ENCODE results near the gene RGS18. TPM values are rescaled to one million over a fixed set of nuclear protein-coding genes. Genes with fewer than 3 reads are reported as not detected.

The RGS18 gene
- total and polyA plus RNA-seq, 9 of the 15 experiments (the other 6 are each of a cell fraction or from before 2014, with no cell fraction given): 0.03 to 0.11 (median 0.05) TPM; not detected in 5

DNA sequence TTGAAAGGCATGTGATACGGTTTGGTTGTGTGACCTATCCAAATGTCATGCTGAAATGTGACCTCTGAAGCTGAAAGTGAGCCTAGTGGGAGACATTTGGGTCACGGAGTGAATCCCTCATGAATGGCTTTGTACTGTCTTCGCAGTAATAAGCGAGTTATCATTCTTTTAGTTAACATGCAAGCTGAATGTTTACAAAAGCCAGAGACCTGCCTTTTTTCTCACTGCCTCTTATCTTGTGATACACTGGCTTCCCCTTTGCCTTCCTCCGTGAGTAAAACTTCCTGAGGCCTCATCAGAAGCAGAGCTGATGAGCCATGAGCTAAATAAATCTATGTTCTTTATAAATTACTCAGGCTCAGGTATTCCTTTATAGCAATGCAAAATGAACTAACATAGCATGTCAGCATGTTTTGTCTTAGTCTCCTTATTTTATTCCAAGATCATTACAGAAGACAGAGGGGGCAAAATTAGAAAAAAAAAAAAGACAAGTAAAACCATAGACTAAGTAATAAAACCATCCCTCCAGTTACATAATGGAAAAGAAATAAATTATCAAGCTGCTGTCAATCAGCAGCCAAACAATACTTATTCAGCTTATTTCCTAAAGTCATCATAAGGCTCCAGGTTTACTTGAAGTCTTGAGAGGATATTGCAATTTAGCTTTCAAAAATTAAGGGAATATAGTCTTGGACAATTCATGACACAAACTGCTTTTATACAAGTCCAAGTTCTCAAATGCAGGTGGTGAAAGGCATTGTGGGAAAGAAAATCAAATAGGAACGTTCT lies 12.1 kb downstream of the RGS18 start (continued):
- TF ChIP-seq HOXB6 (CRISPR knock-in tag; IDR thresholded peaks at IDR 0.05; ENCODE audit: borderline replicate concordance): no peak
- no peak for TF ChIP-seq ZNF583 (CRISPR knock-in tag; IDR thresholded peaks at IDR 0.05)
- TF ChIP-seq PHF21A (IDR thresholded peaks at IDR 0.05; ENCODE audit: borderline replicate concordance, low read depth): no peak
- no peak for TF ChIP-seq GTF2B (IDR thresholded peaks at IDR 0.05; ENCODE audit: extremely low read depth, insufficient read length)
- TF ChIP-seq GMEB1 (CRISPR knock-in tag; IDR thresholded peaks at IDR 0.05): no peak
- TF ChIP-seq, protein P1, sequence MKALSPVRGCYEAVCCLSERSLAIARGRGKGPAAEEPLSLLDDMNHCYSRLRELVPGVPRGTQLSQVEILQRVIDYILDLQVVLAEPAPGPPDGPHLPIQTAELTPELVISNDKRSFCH (CRISPR knock-in tag; IDR thresholded peaks at IDR 0.05): no peak
- TF ChIP-seq, protein P1 (tag; IDR thresholded peaks at IDR 0.05): no peak
- TF ChIP-seq CBFA2T3 (IDR thresholded peaks at IDR 0.05): peak; percentile 39; the same call in 1 of the 2 replicates
- TF ChIP-seq ZNF12 (CRISPR knock-in tag; IDR thresholded peaks at IDR 0.05): peak; percentile 75; the same call in 1 of the 2 replicates
- no peak for TF ChIP-seq GATAD2B (IDR thresholded peaks at IDR 0.05; ENCODE audit: borderline replicate concordance)
- TF ChIP-seq SMARCE1 (IDR thresholded peaks at IDR 0.05): 0 out of 2 replicates have a peak, but pooled peaks have one; percentile 15
- TF ChIP-seq ZNF668 (CRISPR knock-in tag; IDR thresholded peaks at IDR 0.05): no peak
- TF ChIP-seq E2F8 (IDR thresholded peaks at IDR 0.05; ENCODE audit: low read depth, partially characterized antibody): no peak
- no peak for TF ChIP-seq MAFK (IDR thresholded peaks at IDR 0.05; ENCODE audit: low read length)
- TF ChIP-seq ZNF140 (CRISPR knock-in tag; IDR thresholded peaks at IDR 0.05): no peak
- no peak for TF ChIP-seq XRCC5 (IDR thresholded peaks at IDR 0.05; ENCODE audit: low read depth, low read length)
